Prostate gland (tissue), 2 donors: ENCODE data around the gene GLRX5. TPM values are rescaled to one million over a fixed set of nuclear protein-coding genes. Genes with fewer than 3 reads are reported as not detected.
A peak's percentile ranks its signal among the peaks of the same experiment; 100 is the strongest.
"Not testable (repeated sequence)": the region's sequence is repeated elsewhere in the genome, so short reads cannot be mapped to it uniquely, and the experiment has no call there.

Source experiments
- DNase-seq: peaks from one replicate; pipeline ENCODE4 v3.0.0-alpha.2; 2019; ENCODE audit warnings: low spot score
- H3K27ac ChIP-seq, 2 donors: fragments of 200-600 bp; sonication (generic); 2 replicates each; pipeline ENCODE4 v1.5.1; 2017 to 2019
- H3K27me3 ChIP-seq: fragments of 200-600 bp; sonication (generic); replicated peaks from 2 replicates; pipeline ENCODE4 v1.5.1; 2019; ENCODE audit not compliant: insufficient read depth
- H3K36me3 ChIP-seq, 2 donors: fragments of 200-600 bp; sonication (generic); 1 replicate in 1 of 2; 2 replicates in 1 of 2; pipeline versions ENCODE4 v1.5.1 to v1.8.1; 2017 to 2019
- H3K4me1 ChIP-seq: fragments of 200-600 bp; sonication (generic); replicated peaks from 2 replicates; pipeline ENCODE4 v1.5.1; 2019
- H3K4me3 ChIP-seq, 2 donors: fragments of 200-600 bp; sonication (generic); 2 replicates each; pipeline ENCODE4 v1.5.1; 2017 to 2019
- H3K9me3 ChIP-seq: fragments of 200-600 bp; sonication (generic); 2 replicates; pipeline ENCODE4 v1.5.1; 2017
- POLR2A ChIP-seq: fragments of 450-650 bp; IDR thresholded peaks from one replicate; pipeline ENCODE4 v1.6.1; 2016; ENCODE audit warnings: antibody characterized with exemption, mild to moderate bottlenecking
- POLR2AphosphoS5 ChIP-seq: sonication (generic); formaldehyde crosslinking; IDR thresholded peaks from one replicate; pipeline ENCODE4 v1.6.1; 2017; ENCODE audit warnings: antibody characterized with exemption
- WGBS: methylation state at CpG from one replicate; pipeline ENCODE4 v1.1.5; 2018; 5-methylcytosine and 5-hydroxymethylcytosine counted together
- intact Hi-C: fragments of 100-400 bp; cut with DNase I; formaldehyde crosslinking; loops from one replicate; pipeline ENCODE4 v1.14.2; 2022
- total RNA-seq, 2 donors: library from RNA; depleted of rRNA; stranded (reverse); fragments of >200 nt; gene quantifications; one replicate each; pipeline ENCODE4 v1.1.0, GENCODE V29; 2016
- TF ChIP-seq, protein P1 (sequence below), 4 experiments: fragments of 200-600 bp in 2 of 4; fragments of 450-650 bp in 2 of 4; sonication (generic) in 2 of 4; IDR thresholded peaks; 1 replicate in 3 of 4; 2 replicates in 1 of 4; pipeline ENCODE4 v1.5.1; 2016 to 2019; ENCODE audit warnings: antibody characterized with exemption in 4 of 4, mild to moderate bottlenecking in 2 of 4, moderate library complexity in 2 of 4

Gene GLRX5
- total RNA-seq, 2 donors from 2014 or later, result 56.2 to 93.0 TPM

DNA sequence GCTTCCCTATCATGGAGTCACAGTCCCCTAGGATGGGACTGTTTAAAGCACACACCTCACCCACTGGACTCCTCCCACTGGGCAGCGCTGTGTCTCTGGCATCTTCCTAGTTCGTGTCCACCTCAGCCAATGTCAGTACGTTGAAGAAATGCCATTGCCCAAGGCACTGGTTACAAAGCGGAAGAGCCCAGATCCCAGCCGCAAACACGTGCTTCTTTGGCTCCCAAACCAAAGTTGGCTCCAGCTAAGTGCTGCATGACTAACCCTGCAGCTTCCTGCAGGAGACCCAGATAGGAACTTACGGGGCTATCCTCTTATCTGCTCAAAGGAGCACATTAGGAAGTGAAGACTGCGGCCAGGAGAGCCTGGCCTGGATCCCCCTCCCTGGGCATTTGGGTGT, 27.7 kb upstream of the GLRX5 start:
- Histone ChIP-seq H3K4me1 (no peaks in the 10 kb centered on the region), H3K27ac (no peak overlapping the region), H3K36me3 (no peaks in the 10 kb centered on the region), H3K9me3 (no peaks in the 10 kb centered on the region), H3K4me3 (no peak overlapping the region), H3K27me3 (no peaks in the 10 kb centered on the region)
- intact Hi-C loops, result no loop called here
- peak; percentile 78 for TF ChIP-seq POLR2AphosphoS5
- TF ChIP-seq, protein P1, sequence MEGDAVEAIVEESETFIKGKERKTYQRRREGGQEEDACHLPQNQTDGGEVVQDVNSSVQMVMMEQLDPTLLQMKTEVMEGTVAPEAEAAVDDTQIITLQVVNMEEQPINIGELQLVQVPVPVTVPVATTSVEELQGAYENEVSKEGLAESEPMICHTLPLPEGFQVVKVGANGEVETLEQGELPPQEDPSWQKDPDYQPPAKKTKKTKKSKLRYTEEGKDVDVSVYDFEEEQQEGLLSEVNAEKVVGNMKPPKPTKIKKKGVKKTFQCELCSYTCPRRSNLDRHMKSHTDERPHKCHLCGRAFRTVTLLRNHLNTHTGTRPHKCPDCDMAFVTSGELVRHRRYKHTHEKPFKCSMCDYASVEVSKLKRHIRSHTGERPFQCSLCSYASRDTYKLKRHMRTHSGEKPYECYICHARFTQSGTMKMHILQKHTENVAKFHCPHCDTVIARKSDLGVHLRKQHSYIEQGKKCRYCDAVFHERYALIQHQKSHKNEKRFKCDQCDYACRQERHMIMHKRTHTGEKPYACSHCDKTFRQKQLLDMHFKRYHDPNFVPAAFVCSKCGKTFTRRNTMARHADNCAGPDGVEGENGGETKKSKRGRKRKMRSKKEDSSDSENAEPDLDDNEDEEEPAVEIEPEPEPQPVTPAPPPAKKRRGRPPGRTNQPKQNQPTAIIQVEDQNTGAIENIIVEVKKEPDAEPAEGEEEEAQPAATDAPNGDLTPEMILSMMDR (IDR thresholded peaks at IDR 0.05), result no peak
- peak; percentile 71 for DNase-seq
- WGBS, result 22% methylated on average over 8 of the region's 8 CpGs

DNA sequence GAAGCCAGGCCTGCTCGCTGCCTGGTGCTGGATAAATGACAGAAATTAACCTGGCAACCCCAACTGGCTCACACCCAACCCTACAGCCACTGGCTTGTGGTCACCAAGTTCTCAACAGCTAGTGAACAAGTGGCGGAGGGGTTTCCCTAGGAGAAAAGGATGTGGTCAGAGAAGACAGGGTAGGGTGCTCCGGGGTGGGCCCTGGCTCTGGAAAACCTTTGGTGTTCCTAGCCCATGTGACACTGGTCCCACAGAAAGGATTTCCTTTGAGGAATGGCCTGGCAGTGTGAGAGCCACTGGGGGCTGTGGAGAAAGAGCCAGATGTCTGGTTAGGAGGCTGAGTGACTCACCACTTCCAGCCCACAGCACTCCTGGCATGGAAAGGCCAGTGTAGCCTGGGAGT, 27.1 kb upstream of the GLRX5 start:
- Histone ChIP-seq H3K36me3 (no peaks in the 10 kb centered on the region), H3K4me1 (no peaks in the 10 kb centered on the region), H3K4me3 (no peak overlapping the region), H3K27ac (no peak overlapping the region), H3K27me3 (no peaks in the 10 kb centered on the region), H3K9me3 (no peaks in the 10 kb centered on the region)
- TF ChIP-seq POLR2AphosphoS5 (no peak), POLR2A (no peak)
- TF ChIP-seq, protein P1 (IDR thresholded peaks at IDR 0.05), result no peak
- intact Hi-C loops, result no loop called here
- WGBS, result 52% methylated on average over 3 of the region's 3 CpGs
- no peak for DNase-seq

DNA sequence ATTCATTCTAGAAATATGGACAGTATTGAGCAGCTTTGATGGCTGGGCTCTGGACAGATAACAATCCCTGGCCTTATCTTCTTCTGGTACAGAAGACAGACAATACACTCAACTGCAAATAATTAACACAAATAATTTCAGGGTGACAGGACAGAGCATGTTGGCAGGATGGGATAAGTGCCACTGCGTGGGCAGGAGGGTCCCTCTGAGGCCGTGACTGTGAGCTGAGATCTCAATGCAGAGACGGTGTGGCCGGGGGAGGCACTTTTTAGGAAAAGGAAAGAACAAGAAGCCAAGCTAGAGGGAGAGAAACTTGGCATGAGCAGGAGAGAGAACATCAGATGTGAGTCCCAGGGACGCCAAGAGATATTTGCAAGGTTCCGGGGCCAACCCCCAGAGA, 26.5 kb upstream of the GLRX5 start:
- Histone ChIP-seq H3K9me3 (no peaks in the 10 kb centered on the region), H3K4me3 (no peak overlapping the region), H3K36me3 (no peaks in the 10 kb centered on the region), H3K4me1 (no peaks in the 10 kb centered on the region), H3K27ac (no peak overlapping the region), H3K27me3 (no peaks in the 10 kb centered on the region)
- intact Hi-C loops, result no loop called here
- TF ChIP-seq POLR2A, result no peak
- TF ChIP-seq POLR2AphosphoS5, result no peak
- TF ChIP-seq, protein P1 (IDR thresholded peaks at IDR 0.05), result no peak
- DNase-seq, result no peak
- WGBS, result 74% methylated on average over 6 of the region's 6 CpGs

DNA sequence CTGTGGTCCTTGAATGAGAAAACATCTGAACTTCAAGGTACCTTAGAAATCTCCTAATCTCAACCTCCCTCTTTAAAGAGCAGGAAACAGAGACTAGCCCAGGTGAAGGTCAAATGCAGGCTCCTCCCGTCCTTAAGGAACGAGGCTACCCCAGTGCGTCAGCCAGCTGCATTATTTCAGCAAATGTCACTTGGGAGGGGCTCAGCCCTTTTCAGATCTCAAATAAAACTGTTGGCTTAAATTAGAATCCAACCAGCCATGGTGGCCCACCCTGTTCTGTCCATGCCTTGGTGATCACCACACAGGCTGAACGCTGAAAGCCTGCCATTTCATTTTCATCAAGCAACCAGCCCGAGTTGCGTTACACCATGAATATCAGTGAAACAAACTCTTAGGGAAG, 25.4 kb upstream of the GLRX5 start:
- DNase-seq, result no peak
- no peak overlapping the region for H3K4me3 ChIP-seq
- TF ChIP-seq POLR2AphosphoS5 (no peak), POLR2A (no peak)
- TF ChIP-seq, protein P1 (IDR thresholded peaks at IDR 0.05), result no peak
- H3K36me3 ChIP-seq, result no peaks in the 10 kb centered on the region
- H3K27ac ChIP-seq, result no peak overlapping the region
- H3K4me1 ChIP-seq, result no peaks in the 10 kb centered on the region
- no peaks in the 10 kb centered on the region for H3K27me3 ChIP-seq
- intact Hi-C loops, result no loop called here
- H3K9me3 ChIP-seq, result no peaks in the 10 kb centered on the region
- 92% methylated on average over 6 of the region's 6 CpGs for WGBS

DNA sequence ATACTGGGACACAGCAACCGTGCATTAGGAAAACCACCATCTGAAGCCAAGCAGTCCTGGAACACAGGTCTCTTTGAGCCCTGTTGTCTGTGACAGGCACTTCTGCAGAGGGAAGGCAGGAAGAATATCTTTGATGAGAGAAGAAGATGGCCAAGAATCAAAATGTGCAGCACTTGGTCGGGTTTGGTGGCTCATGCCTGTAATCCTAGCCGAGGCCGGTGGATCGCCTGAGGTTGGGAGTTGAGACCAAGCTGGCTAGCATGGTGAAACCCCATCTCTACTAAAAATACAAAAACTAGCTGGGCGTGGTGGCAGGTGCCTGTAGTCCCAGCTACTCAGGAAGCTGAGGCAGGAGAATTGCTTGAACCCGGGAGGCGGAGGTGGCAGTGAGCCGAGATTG, 24.5 kb upstream of the GLRX5 start:
- H3K27ac ChIP-seq, H3K4me3 ChIP-seq, H3K36me3 ChIP-seq, H3K4me1 ChIP-seq, intact Hi-C loops, DNase-seq, H3K27me3 ChIP-seq, H3K9me3 ChIP-seq: not testable (repeated sequence)
- 89% methylated on average over 8 of the region's 9 CpGs for WGBS
